CD4-positive, alpha-beta T cell treated with Interleukin-6 for 4 hours (primary cell): ENCODE measurements around the gene SLC25A18.
A peak's percentile ranks its signal among the peaks of the same experiment; 100 is the strongest.
"Not testable (repeated sequence)": the region's sequence is repeated elsewhere in the genome, so short reads cannot be mapped to it uniquely, and the experiment has no call there.

Experiments
- DNase-seq: peaks from one replicate; pipeline ENCODE4 v3.0.0-alpha.2; 2020; ENCODE audit warnings: mixed read lengths

Gene SLC25A18

DNA sequence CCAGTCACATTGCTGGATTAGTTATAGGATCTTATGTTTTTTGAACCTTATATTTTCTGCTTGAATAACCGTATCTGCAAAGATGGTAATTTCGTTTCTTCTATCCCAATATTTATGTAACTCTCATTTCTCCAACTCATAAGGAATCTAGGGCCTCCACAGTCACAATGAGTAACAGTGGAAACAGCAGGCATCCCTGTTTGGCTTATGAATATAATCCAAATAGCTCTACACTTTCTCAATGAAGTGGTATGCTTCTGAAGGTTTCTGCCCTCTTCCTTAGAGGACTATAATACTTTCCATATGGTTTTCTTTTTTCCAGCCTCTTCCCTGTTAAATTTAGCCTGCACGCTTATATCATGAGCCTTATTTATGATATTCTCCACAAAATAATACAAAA, 48.8 kb downstream of the SLC25A18 start:
- DNase-seq = no peak

GRCh38 chr22:17613280-17613679, 50.0 kb downstream of the SLC25A18 start:
- DNase-seq = no peak

DNA sequence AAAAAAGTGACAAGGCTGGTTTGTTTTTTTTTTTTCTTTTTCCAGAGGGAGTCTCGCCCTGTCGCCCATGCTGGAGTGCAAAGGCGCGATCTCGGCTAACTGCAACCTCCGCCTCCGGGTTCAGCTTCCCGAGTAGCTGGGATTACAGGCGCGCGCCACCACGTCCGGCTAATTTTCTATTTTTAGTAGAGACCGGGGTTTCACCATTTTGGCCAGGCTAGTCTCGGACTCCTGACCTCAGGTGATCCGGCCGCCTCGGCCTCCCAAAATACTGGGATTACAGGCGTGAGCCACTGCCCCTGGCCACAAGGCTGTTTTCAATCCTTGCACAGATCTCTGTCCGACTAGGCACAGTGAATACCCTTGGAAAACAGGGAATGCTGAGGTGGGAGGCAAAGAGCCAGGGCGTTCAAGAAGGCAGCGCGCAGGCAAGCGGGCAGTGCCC, 64.7 kb downstream of the SLC25A18 start:
- no peak for DNase-seq

- DNase-seq = peak; percentile 93
Measured at GRCh38 chr22:17628406-17629172, 65.3 kb downstream of the SLC25A18 start, which contains the start of gene ATP6V1E1. Gene ATP6V1E1 (minus strand): TSS chr22:17628749. CDS start chr22:17628635, 114 bp downstream.

GRCh38 chr22:17629173-17629489, 65.8 kb downstream of the SLC25A18 start:
- DNase-seq = no peak

DNA sequence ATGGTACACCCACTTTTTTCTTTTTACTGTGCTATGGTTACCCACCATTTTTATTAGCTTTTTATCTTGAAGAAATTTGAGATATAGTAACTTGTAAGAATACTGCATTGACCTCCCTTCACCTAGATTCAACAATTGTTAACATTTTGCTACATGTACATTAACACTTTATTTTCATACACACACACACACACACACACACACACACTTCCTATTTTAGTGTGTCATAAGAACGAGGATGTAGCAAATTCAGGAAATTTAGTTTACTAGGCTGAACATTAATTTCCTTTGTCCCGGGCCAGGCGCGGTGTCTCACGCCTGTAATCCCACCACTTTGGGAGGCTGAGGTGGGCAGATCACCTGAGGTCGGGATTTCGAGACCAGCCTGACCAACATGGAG, 66.3 kb downstream of the SLC25A18 start:
- DNase-seq = no peak

DNA sequence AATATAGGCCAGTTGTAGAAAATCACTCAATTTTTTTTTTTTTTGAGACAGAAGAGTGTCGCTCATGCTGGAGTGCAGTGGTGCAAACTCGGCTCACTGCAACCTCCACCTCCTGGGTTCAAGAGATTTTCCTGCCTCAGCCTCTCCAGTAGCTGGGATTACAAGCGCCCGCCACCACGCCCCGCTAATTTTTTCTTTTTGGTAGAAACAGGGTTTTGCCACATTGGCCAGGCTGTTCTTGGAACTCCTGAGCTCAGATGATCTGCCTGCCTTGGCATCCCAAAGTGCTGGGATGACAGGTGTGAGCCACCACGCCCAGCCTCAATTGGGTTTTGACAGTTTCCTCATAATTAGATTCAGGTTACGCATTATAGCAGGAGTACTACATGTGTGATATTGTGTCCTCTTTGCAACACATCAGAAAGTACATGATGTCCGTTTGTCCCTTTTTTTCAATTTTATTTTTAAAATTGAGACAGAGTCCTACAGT, 67.8 kb downstream of the SLC25A18 start:
- no peak for DNase-seq

- DNase-seq = no peak
Measured at GRCh38 chr22:17633217-17633997, 70.1 kb downstream of the SLC25A18 start.

DNA sequence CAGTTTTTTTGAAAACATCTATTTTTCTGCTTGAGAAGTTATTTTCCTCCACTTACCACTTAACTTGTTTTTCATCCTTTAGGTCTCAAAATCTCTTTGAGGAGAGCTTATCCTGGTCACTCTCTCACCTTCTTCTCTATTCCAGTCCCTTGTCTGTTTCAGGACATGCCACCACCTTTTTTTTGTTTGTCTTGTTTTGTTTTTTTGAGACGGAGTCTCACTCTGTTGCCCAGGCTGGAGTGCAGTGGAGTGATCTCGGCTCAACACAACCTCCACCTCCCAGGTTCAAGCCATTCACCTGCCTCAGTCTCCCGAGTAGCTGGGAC, 70.7 kb downstream of the SLC25A18 start:
- no peak for DNase-seq

GRCh38 chr22:17634696-17635095, 71.4 kb downstream of the SLC25A18 start:
- no peak for DNase-seq

DNA sequence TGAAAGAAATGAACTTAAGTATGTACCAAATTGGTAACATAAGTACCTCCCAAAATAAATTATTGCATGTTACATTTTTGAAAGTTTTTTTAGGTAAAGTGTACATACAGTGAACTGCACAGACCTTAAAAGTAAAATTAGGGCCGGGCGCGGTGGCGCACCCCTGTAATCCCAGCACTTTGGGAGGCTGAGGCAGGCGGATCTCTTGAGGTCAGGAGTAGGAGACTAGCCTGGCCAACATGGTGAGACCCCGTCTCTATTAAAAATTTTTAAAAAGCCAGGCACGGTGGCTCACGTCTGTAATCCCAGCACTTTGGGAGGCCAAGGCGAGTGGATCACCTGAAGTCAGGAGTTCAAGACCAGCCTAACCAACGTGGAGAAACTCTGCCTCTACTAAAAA, 73.6 kb downstream of the SLC25A18 start:
- DNase-seq = not testable (repeated sequence)

GRCh38 chr22:17637490-17638181, 74.3 kb downstream of the SLC25A18 start:
- DNase-seq = no peak

DNA sequence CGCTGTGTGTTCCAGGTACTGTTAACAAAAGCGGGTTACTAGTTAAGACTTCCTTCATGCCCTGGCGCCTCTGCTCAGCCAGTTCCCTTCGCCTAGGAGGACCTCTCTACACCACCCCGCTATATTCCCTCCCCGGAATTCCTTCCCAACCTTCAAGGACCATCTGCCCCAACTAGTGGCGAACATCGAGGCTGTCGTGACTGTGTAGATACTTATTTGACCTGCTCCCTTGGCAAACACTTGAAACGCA, 74.8 kb downstream of the SLC25A18 start:
- DNase-seq = no peak

DNA sequence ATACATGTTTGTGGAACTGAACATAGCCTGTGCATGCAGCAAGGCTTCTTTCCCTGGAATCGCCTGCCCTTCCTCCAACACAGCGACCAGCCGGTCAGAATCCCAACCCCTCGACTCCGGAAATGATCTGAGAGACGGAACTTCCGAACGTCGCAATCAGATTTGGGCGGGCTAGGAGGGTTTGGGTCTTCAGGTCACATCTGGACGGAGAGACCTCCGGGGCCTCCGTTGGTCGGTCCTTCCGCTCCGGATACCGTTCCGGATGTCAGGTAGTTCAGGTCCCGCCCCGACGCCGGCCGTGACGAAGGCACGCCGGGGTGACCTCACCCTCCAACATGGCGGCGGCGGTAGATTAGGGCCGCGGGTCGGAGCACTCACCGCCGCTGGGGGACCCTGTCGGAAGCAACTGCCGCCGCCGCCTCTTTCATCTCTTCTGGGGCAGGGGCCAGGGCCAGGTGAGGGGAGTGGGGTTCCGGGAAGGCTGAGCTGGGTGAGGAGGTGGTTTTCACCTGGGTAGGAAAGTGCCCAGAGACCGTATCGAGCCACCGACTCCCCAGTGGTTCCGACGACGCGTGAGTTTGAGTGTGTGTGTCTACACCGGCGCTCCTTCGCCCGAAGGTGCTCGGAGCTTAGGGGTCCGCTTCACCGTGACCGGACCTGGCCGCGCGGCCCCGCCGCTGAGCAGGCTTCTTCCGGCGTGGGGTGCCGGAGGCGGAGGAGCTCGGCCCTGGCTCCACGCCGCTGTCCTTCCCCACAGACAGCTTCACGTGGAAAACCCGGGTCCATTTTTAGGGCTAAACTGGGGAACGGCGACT, 75.3 kb downstream of the SLC25A18 start, which contains the start of gene BCL2L13:
TSS of gene BCL2L13 (plus strand) at position 326 of the 815 bp plus-strand sequence. CDS start 16,955 bp downstream, outside the sequence.
- peak; percentile 89 for DNase-seq

- no peak for DNase-seq
Measured at GRCh38 chr22:17639247-17639741, 76.0 kb downstream of the SLC25A18 start.
